ENCODE data around the gene ACSF3. TPM values are rescaled to one million over a fixed set of nuclear protein-coding genes. Genes with fewer than 3 reads are reported as not detected.

ACSF3 gene
- total and polyA plus RNA-seq, 4 donors, result 15.3 to 27.3 (median 18.8) TPM

DNA sequence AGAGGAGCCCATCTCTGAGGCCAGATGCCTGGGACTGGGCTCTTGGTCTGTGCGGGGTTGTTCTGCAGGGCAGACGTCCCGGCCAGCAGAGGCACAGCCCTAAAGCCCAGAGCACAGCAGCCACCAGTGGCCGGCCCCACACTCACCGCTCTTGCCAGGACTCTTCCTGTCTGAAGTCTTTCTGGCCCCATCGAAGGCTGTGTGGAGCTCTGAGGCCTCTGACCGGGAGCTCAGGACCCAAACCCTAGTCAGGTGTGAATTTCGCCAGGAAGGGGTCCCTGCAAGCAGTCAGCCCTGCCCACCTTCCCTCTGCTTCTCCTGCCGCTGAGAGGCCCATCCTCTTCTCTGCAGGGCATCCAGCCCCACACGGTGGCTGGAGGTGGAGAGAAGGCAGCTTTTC, 10.7 kb downstream of the ACSF3 start:
- Histone ChIP-seq H3K27ac (ENCODE audit: low read depth in 1 of 2, low read length in 2 of 2) (no peak overlapping the region), H3K4me1 (ENCODE audit: control insufficient read depth in 4 of 4, insufficient read depth in 4 of 4, low read length in 3 of 4) (no peaks in the 10 kb centered on the region), H3K36me3 (ENCODE audit: control insufficient read depth in 4 of 4, insufficient read depth in 3 of 4, low read depth in 1 of 4, low read length in 3 of 4) (peaks cover 10 to 58% (median 25%) of the 10 kb centered on the region in 4 donors), H3K4me3 (ENCODE audit: low read depth in 1 of 3, low read length in 3 of 3) (no peak overlapping the region), H3K9me3 (ENCODE audit: control insufficient read depth in 4 of 4, low read length in 3 of 4) (no peaks in the 10 kb centered on the region), H3K27me3 (ENCODE audit: control insufficient read depth in 4 of 4, insufficient read depth in 4 of 4, low read length in 3 of 4) (no peaks in the 10 kb centered on the region), H3K9ac (ENCODE audit: low read depth in 1 of 2, low read length in 2 of 2) (no peak overlapping the region)
- no peak for TF ChIP-seq JUND (IDR thresholded peaks at IDR 0.05)
- no peak for TF ChIP-seq CTCF (IDR thresholded peaks at IDR 0.05; ENCODE audit: low read depth, low read length, missing input control)
- no peak for TF ChIP-seq YY1 (IDR thresholded peaks at IDR 0.05)
- TF ChIP-seq GABPA (IDR thresholded peaks at IDR 0.05 in 1 of 2, conservative IDR thresholded peaks at IDR 0.05 in 1 of 2), result no peak
- TF ChIP-seq MAX (IDR thresholded peaks at IDR 0.05), result no peak
- TF ChIP-seq RAD21 (IDR thresholded peaks at IDR 0.05), result no peak
- TF ChIP-seq, protein P1, sequence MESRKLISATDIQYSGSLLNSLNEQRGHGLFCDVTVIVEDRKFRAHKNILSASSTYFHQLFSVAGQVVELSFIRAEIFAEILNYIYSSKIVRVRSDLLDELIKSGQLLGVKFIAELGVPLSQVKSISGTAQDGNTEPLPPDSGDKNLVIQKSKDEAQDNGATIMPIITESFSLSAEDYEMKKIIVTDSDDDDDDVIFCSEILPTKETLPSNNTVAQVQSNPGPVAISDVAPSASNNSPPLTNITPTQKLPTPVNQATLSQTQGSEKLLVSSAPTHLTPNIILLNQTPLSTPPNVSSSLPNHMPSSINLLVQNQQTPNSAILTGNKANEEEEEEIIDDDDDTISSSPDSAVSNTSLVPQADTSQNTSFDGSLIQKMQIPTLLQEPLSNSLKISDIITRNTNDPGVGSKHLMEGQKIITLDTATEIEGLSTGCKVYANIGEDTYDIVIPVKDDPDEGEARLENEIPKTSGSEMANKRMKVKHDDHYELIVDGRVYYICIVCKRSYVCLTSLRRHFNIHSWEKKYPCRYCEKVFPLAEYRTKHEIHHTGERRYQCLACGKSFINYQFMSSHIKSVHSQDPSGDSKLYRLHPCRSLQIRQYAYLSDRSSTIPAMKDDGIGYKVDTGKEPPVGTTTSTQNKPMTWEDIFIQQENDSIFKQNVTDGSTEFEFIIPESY (IDR thresholded peaks at IDR 0.05), result no peak
- TF ChIP-seq ATF3 (IDR thresholded peaks at IDR 0.05), result no peak
- TF ChIP-seq NR2F2 (IDR thresholded peaks at IDR 0.05), result no peak
- TF ChIP-seq RXRA (IDR thresholded peaks at IDR 0.05), result no peak
- no peak for TF ChIP-seq FOXA2 (IDR thresholded peaks at IDR 0.05)
- TF ChIP-seq HNF4A (conservative IDR thresholded peaks at IDR 0.05), result no peak
- TF ChIP-seq, protein P2, sequence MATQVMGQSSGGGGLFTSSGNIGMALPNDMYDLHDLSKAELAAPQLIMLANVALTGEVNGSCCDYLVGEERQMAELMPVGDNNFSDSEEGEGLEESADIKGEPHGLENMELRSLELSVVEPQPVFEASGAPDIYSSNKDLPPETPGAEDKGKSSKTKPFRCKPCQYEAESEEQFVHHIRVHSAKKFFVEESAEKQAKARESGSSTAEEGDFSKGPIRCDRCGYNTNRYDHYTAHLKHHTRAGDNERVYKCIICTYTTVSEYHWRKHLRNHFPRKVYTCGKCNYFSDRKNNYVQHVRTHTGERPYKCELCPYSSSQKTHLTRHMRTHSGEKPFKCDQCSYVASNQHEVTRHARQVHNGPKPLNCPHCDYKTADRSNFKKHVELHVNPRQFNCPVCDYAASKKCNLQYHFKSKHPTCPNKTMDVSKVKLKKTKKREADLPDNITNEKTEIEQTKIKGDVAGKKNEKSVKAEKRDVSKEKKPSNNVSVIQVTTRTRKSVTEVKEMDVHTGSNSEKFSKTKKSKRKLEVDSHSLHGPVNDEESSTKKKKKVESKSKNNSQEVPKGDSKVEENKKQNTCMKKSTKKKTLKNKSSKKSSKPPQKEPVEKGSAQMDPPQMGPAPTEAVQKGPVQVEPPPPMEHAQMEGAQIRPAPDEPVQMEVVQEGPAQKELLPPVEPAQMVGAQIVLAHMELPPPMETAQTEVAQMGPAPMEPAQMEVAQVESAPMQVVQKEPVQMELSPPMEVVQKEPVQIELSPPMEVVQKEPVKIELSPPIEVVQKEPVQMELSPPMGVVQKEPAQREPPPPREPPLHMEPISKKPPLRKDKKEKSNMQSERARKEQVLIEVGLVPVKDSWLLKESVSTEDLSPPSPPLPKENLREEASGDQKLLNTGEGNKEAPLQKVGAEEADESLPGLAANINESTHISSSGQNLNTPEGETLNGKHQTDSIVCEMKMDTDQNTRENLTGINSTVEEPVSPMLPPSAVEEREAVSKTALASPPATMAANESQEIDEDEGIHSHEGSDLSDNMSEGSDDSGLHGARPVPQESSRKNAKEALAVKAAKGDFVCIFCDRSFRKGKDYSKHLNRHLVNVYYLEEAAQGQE (IDR thresholded peaks at IDR 0.05), result no peak
- no peak for TF ChIP-seq TAF1 (conservative IDR thresholded peaks at IDR 0.05)
- TF ChIP-seq FOXA1 (IDR thresholded peaks at IDR 0.05), result no peak
- no peak for TF ChIP-seq EGR1 (IDR thresholded peaks at IDR 0.05; ENCODE audit: low read depth in 2 of 2)
- no peak for DNase-seq (ENCODE audit: low spot score)
- whole genome bisulfite sequencing, result 90% methylated on average over 10 of the region's 10 CpGs
